ENCODE data around the gene GSG1L.

- TF ChIP-seq CTCF (conservative IDR thresholded peaks at IDR 0.05) (no peak), EZH2 (IDR thresholded peaks at IDR 0.05; ENCODE audit: low read depth) (no peak)
These were observed 296.4 kb downstream of the GSG1L start for GRCh38 chr16:27767081-27767480.

Data from PC-9 (cell line).